Epithelial cell of proximal tubule (primary cell): Measurements from ENCODE around the gene HESX1. TPM values are rescaled to one million over a fixed set of nuclear protein-coding genes. Genes with fewer than 3 reads are reported as not detected.

Experiments used
- DNase-seq: peaks from one replicate; pipeline ENCODE4 v3.0.0-alpha.2; 2011; ENCODE audit warnings: low read depth
- H3K4me3 ChIP-seq: 2 replicates; pipeline ENCODE4 v1.5.1; 2011; ENCODE audit warnings: low read depth, mild to moderate bottlenecking, low read length
- total RNA-seq: library from RNA; depleted of rRNA; stranded (reverse); fragments of >200 nt; gene quantifications from 2 replicates; pipeline ENCODE4 v1.2.3, GENCODE V29; 2015
- TF ChIP-seq, protein P1 (sequence below): conservative IDR thresholded peaks from 2 replicates; pipeline ENCODE4 v1.5.1; 2012; ENCODE audit warnings: low read depth, mild to moderate bottlenecking, low read length

HESX1 gene
- total RNA-seq, 1 donor from 2014 or later: not detected

- H3K4me3 ChIP-seq: no peak overlapping the region
- no peak for DNase-seq
- TF ChIP-seq, protein P1, sequence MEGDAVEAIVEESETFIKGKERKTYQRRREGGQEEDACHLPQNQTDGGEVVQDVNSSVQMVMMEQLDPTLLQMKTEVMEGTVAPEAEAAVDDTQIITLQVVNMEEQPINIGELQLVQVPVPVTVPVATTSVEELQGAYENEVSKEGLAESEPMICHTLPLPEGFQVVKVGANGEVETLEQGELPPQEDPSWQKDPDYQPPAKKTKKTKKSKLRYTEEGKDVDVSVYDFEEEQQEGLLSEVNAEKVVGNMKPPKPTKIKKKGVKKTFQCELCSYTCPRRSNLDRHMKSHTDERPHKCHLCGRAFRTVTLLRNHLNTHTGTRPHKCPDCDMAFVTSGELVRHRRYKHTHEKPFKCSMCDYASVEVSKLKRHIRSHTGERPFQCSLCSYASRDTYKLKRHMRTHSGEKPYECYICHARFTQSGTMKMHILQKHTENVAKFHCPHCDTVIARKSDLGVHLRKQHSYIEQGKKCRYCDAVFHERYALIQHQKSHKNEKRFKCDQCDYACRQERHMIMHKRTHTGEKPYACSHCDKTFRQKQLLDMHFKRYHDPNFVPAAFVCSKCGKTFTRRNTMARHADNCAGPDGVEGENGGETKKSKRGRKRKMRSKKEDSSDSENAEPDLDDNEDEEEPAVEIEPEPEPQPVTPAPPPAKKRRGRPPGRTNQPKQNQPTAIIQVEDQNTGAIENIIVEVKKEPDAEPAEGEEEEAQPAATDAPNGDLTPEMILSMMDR: no peak
Observed at GRCh38 chr3:57157545-57157944, 42.2 kb downstream of the HESX1 start.

DNA sequence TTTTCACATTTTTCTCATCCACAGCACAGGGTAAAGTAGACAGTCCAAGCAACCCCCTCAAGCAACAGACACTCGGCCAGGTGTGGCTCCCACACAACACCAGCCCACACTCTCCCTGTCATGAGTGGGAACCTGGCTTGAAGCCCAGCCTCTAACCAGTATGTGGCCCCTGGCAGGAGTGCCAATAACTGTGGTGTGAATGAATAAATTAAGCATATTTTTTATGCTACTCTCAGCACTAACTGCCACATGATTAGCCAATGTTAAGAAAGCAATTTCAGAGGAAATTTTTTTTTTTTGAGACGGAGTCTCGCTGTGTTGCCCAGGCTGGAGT is 44.5 kb downstream of the HESX1 start:
- H3K4me3 ChIP-seq: no peak overlapping the region
- TF ChIP-seq, protein P1: no peak

DNA sequence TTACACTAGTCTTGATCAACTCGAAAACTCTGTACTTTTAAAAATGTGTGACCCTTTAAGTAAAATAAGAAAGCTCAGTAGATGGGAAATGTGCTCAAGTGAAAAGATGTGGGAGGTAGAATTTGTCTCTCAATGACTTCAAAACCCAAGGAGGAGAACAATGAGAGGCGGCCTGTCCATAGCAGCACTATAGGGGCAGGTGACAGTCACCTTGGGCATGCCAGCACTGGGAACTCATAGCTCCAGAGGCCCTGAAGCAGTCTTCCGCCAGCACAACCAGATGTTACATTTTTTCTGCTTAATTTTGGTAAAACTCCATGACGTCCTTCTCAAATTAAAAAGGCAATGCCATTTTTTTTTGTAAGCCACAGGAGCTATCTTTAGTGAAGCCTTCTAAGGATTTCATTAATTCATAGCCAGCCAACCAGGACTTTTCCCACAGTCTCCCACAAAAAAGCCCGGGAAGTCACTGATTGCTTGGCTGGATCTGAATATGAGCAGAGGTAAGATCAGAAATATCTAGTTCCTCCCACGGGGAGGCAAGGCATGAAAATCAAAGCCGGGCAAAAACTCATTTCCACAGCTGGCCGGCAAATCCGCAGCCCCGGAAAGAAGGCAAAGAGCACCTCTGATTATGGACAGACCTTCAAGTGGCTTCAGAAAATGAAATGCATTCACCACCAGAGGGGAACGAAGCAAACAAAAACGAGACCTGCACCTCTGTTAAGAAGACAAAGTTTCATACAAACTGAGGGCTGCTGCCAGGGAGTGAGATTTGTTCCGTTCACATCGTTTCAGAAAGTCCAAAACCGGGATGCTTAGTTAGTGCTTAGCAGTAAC is 45.1 kb downstream of the HESX1 start:
- no peak for DNase-seq
- H3K4me3 ChIP-seq: no peak overlapping the region
- TF ChIP-seq, protein P1: no peak

More for the DNA sequence above, 44.5 kb downstream of the HESX1 start:
- no peak for DNase-seq

- TF ChIP-seq, protein P1: peak; percentile 42
- H3K4me3 ChIP-seq: peak overlapping the region; percentile 38
- DNase-seq: no peak
Observed at GRCh38 chr3:57152151-57153143, 47.3 kb downstream of the HESX1 start.

- DNase-seq: no peak
- TF ChIP-seq, protein P1: no peak
- H3K4me3 ChIP-seq: peak overlapping the region; percentile 38
Observed at GRCh38 chr3:57151749-57152148, 48.0 kb downstream of the HESX1 start.

GRCh38 chr3:57151021-57151449 is 48.7 kb downstream of the HESX1 start:
- TF ChIP-seq, protein P1: no peak
- DNase-seq: no peak
- H3K4me3 ChIP-seq: no peak overlapping the region
